SKM-1 (cell line): ENCODE measurements around the gene GDPD1.
A peak's percentile ranks its signal among the peaks of the same experiment; 100 is the strongest.
"Not testable (repeated sequence)": the region's sequence is repeated elsewhere in the genome, so short reads cannot be mapped to it uniquely, and the experiment has no call there.

Experiments used
- DNase-seq: peaks from one replicate; lab custom pipeline; 2025; ENCODE audit not compliant: unreplicated experiment; lab: John Stamatoyannopoulos, UW

GDPD1 gene

DNA sequence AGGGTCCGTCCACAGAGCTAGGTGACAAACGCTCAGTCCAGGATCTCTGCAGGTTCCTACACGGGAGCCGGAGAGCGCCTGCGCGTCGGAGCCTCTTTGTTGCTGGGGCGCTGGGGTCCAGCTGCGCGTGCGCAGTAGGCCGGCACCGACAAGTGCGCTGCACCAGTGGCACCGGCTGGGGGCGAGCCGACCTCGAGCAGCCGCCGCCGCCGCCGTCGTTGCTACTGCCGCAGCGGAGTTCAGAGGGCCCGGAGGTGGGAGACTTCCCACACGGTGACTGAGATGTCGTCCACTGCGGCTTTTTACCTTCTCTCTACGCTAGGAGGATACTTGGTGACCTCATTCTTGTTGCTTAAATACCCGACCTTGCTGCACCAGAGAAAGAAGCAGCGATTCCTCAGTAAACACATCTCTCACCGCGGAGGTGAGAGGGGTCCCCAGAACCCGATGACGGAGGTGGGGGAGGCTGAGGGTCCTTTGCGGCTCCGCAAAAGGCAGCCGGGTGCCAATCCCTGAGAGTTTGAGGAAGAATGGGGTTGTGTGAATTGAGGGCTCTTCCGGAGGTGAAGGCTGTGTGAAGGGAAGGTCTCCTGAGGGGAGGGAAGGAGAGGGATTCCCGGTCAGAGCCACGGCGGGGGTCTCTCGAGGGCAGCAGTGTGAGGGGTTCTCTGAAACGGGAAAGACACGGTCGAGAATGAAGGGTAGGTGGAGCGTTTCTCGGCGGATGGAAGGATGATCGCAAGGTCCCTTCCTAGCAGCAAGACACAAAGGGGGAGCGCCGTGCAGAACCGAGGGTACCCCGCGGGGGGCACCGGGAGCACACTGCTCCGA lies at the start of gene GDPD1:
Gene GDPD1 (plus strand): TSS at position 184 of the 831 bp plus-strand sequence. CDS start 99 bp downstream, at position 283.
- peak; percentile 90 for DNase-seq

DNA sequence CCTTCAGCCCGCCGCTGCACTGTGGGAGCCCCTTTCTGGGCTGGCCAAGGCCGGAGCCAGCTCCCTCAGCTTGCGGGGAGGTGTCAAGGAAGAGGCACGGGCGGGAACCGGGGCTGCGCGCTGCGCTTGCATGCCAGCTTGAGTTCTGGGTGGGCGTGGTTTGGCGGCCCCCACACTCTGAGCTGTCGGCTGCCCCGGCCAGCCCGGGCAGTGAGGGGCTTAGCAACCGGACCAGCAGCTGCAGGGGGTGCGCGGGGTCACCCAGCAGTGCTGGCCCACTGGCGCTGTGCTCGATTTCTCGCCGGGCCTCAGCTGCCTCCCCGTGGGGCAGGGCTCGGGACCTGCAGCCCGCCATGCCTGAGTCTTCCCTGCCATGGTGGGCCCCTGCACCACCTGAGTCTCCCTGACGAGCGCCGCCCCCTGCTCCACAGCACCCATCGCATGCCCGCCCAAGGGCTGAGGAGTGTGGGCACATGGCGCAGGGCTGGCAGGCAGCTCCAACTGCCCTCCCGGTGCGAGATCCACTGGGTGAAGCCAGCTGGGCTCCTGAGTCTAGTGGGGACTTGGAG lies 47.8 kb upstream of the GDPD1 start:
- DNase-seq: no peak

DNA sequence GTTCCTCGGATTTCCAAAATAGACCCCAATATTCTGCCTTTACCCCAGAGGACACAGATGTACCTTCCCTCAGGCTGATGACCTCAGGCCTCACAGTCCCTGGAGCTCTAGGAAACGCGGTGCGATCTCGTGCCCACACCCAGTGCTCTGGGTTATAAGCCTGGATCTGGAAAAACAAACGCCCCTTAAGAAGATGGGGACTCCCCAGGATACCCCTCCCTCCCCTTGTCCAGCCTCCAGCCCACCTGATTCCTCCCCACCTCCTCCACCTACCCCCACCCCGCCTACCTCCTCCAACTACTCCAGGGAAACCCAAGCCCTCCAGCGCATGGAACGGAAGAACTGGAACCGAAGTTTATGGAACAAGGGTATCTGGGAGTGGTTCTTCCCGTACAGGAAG lies 45.6 kb upstream of the GDPD1 start:
- DNase-seq: no peak

DNA sequence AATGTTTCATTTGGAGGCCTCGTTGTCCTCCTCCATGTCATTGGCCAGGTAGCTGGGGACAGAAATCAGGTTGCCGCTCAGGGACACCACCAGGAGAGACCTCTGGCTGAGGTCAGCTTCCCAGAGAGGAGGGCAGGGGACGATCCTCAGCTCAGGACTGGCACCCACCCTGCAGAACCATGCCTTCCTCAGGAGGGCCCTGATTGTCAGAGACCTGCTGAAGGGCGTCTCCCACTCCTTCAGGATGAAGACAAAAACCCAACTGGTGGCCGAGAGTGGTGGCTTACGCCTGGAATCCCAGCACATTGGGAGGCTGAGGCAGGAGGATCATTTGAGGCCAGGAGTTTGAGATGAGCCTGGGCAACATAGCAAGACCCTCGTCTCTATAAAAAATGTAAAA lies 45.2 kb upstream of the GDPD1 start:
- DNase-seq: no peak

DNA sequence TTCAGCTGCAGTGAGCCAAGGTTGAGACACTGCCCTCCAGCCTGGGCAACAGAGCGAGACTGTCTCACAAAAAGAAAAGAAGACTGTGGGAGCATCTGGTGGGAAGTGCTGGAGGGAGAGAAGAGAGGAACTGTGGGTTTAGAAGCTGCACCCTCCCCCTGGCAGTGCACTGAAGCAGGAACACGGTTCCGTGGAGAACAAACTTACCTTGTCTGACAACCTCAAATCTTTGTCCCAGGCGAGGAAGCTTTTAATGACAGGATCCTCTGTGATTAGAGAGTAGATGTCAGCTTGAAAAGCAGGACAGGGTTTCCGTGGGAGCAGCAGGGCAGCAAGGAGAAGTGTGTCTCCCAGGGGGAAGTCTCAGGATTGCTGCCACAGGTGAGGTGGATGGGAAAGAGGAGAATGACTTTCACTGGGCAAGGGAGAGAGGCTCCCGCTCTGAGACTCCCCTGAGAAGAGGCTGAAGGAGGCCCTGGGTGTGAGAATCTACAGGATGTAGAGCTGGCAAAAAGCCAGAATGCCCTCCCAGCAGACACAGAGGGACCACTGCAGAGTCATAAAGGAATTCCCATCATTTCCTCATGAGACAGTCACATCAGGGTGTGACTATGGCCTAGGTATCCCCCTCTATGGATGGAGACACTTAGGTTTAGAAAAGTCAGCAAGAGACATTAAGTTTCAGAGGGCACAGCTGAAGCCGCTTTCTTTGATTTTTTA lies 41.9 kb upstream of the GDPD1 start:
- no peak for DNase-seq

DNA sequence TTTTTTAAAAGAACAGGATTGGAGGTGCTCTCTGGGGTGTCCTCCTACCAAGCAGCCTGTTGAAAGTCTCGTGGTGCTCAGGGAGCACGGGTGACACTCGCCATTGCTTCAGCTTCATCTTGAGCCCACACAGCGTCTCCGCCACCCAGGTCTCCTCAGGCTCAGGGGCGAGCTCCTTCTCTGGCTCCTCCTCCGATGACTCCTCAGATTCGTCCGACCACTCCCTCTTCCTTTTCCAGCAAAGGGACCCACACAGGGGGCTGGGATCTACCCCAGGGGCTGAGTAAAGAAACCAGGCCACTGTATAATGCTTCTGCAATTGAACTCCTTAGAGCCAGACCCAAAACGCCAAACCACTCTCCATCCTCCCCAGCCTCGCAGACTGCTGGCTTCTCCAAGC lies 40.7 kb upstream of the GDPD1 start:
- DNase-seq: not testable (repeated sequence)

DNA sequence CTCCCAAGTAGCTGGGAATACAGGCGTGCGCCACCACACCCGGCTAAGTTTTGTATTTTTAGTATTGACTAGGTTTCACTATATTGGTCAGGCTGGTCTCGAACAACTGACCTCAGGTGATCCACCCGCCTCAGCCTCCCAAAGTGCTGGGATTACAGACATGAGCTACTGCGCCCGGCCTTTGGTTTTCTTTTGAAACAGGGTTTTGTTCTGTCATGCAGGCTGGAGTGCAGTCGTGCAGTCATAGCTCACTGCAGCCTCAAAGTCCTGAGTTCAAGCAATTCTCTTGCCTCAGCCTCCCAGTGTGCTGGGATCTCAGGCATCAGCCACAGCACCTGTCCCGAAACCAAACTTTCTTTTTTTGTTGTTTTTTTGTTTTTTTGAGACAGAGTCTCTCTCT lies 39.7 kb upstream of the GDPD1 start:
- DNase-seq: no peak

DNA sequence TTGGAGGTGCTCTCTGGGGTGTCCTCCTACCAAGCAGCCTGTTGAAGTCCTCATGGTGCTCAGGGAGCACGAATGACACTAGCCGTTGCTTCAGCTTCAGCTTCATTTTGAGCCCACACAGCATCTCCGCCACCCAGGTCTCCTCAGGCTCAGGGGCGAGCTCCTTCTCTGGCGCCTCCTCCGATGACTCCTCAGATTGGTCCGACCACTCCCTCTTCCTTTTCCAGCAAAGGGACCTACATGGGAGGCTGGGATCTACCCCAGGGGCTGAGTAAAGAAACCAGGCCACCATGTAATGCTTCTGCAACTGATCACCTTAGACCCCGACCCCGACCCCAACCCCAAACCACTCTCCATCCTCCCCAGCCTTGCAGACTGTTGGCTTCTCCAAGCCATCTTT lies 38.8 kb upstream of the GDPD1 start:
- no peak for DNase-seq

DNA sequence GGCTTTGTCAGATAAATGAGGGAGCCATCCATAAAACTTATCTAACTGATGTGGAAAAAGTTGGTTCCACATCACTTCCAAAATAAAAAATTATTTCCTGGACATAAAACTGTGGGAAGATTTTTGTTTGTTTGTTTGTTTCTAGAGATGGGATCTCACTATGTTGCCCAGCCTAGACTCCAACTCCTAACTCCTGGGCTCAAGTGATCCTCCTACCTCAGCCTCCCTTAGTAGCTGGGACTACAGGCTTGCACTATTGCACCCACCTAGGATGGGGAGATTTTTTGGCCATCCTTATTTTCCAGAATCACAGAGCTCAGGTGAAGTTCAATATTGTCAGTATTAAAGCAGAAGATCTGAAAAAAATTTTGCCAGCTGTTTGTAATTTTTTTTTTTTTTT lies 34.3 kb upstream of the GDPD1 start:
- no peak for DNase-seq

DNA sequence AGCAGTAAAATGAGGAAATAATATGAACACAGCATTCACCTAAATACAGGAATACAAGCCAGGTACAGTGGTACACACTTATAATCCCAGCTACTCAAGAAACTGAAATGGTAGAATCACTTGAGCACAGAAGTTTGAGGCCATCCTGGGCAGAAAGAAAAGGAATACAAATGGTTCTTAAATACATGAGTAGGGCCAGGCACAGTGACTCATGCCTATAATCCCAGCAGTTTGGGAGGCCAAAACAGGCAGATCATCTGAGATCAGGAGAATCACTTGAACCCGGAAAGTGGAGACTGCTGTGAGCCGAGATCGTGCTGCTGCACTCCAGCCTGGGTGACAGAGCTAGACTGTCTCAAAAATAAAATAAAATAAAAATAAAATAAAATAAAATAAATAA lies 33.5 kb upstream of the GDPD1 start:
- no peak for DNase-seq

DNA sequence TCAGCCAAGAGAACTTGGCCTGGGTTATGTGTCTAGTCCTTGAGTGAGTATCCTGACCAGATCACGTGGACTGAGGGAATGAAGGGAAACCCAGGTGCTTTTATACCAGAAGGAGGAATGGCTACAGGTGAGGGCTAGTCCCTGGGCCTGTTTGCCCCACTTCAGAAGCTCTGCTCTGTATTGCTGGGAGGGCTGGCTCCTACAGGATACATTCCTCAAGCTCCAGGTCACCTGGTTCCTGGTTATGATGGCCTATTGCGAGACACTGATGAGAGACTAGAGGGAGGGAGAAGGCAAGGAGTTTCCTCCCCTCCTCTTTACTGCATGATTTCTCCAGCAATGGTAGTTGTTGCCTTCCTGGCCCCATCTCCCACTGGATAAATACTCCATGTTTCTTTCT lies 29.5 kb upstream of the GDPD1 start:
- no peak for DNase-seq

DNA sequence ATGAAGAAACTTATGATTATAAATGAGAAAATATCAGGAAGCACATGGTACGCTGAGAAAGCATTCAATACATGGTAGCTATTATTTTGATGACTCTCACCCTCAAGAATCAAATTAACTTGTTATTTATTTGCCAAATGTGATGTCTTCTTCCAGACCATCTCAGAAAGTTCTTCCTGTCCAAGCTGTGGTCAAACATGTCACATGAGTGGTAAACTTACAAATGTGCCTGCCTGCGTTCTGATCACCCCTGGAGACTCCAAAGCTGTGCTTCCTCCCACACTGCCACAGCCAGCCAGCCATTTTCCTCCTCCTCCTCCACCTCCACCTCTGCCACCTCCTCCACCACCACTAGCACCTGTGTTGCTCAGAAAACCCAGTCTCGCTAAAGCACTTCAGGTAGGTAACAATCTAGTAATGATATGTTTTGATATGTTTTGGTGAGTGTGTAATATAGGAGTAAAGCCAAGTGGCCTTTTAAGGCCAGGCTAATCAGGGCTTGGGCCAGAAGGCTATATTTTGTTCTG lies 26.9 kb upstream of the GDPD1 start:
- DNase-seq: no peak

DNA sequence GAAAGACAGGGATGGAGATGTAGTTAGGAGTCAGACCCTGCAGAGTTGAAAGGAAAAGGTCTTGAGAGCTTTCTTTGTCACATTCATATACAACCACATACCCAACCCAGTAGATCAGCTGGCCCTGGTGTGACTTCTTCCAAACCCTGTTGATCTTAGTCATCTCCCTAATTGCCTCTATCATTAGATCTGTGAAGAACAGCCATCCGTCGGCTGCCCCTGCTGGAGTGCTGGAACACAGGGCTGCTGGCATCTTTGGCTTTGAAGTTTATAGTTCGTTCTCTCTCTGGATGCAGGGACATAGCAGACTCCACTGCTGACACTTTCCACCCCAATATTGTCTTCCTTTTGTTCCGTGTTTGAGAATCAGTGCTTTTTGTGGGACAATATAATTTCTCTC lies 20.9 kb upstream of the GDPD1 start:
- no peak for DNase-seq

DNA sequence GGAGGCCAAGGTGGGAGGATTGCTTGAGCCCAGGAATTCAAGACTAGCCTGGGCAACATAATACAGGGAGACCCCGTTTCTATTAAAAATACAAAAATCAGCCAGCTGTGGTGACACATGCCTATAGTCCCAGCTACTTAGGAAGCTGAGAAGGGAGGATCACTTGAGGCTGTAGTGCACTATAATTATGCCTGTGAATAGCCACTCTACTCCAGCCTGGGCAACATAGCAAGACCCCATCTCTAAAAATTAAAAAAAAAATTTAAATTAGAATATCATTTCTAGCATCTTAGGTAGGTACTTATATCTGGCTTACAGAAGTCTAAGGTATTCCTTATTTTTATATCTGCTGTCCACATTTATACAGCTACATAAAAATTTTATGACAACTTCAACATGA lies 18.0 kb upstream of the GDPD1 start:
- no peak for DNase-seq

DNA sequence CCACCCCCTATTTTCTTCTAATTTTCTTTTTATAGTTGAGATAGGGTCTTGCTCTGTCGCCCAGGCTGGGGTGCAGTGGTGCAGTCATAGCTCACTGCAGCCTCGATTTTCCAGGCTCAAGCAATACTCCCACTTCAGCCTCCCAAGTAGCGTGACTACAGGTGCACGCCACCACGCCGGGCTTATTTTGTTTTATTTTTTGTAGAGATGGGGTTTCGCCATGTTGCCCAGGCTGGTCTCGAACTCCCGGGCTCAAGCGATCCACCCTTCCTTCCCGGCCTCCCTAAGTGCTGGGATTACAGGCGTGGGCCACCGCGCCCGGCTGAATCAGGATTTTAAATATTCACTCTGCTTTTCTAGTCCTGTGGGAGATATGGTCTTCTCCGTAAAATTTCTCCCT lies 941 bp upstream of the GDPD1 start:
- DNase-seq: no peak

DNA sequence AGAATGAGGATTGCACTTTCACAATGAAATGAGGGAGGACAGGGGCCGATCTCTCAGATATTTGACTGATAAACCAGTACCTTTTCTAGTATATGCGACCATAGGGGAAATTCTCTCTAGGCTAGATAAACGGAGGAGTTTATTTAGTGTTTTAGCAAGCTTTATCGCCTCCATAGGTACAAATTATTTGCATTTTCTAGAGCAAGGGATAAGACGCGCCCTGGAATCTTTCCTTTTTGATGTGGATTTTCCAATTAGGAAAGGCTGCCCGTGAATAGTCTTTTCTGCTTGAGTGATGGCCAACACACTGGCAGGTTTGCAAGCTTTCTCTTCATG lies 351 bp upstream of the GDPD1 start:
- DNase-seq: no peak

DNA sequence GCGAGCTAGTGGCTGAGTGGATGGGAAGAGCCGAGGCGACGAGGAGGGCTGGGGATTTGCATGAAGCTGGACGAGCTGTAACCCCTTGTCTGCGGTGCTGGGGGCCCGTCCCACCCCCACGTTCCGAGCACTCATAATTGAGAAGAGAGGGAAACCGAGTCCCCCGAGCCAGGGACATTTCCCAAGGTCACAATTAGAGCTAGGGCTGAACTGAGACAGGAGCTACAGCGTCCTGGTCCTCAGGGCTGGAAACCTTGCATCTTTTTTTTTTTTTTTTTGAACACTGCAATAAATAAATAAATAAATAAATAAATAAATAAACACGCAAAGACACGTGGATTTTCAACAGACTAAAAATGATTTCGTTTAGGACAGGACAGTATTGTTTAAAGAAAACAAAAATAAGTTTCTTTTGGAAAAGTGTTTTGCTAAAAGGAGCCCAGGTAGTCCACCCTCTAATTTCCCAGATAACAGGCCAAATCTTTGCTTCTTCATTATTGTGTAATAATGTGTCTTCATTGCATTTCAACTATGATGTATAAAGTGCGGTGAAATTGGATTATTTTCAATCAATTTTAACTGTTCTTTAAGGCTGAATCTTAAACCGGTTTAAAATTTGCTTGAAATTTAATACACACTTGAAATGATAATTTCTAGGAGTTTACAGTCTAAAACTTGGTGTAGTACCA lies 992 bp downstream of the GDPD1 start:
- DNase-seq: no peak

DNA sequence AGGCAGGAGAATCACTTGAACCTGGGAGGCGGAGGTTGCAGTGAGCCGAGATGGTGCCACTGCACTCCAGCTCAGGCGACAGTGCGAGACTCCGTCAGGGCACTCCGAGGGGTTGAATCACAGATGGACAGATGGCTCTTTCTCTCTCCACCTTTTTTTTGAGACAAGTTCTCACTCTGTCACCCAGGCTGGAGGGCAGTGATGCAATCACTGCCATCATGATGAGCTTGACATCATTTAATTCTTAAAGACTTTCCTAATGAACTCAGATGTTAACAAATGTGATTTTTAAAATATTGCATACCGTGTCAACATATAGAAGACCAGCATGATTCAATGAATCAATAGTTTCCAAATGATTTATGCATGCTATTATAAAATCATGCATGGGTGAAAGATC lies 3.5 kb downstream of the GDPD1 start:
- no peak for DNase-seq

DNA sequence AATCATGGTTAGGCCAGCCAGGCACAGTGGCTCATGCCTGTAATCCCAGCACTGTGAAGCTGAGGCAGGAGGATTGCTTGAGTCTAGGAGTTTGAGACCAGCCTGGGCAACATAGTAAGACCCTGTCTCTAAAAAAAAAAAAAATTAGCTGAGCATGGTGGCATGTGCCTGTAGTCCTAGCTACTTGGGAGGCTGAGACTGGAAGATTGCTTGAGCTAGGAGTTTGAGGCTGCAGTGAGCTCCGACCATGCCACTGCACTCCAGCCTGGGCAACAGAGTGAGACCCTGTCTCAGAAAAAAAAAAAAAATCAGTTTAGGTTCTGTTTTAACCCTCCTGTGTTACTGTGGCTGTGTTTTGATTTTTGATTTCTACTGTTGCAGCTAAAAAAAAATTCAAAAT lies 8.3 kb downstream of the GDPD1 start:
- DNase-seq: not testable (repeated sequence)

DNA sequence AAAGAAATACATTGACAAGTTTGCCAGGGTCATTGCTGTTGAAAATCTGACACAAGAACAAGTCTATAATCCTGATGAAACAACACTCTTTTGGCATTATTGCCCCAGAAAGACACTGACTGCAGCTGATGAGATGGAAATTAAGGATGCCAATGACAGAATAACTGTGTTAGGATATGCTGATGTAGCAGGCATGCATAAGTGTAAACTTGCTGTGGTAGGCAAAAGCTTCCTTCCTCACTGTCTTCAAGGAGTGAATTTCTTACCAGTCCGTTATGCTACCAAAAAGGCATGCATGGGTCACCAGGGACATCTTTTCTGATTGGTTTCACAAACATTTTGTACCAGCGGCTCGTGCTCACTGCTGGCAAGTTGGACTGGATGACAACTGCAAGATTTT lies 10.5 kb downstream of the GDPD1 start:
- no peak for DNase-seq

DNA sequence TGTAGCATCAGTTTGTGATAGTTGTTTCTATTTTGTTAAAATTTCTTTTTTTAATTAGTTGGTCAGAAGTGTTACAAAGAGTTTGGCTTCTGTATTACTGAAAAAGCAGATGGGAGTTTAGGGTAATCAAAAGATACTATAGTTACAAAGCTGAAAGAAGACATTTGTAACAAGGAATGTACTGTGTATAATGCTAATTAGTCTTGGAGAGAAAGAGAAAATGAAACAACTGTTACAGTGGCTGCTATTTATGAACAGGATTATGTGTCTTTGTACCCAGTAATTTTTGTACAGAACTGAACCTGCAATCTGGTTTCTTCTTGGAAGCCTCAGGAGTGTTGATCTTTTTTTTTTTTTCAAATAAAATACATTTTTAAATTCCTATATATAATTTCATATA lies 14.3 kb downstream of the GDPD1 start:
- DNase-seq: no peak

DNA sequence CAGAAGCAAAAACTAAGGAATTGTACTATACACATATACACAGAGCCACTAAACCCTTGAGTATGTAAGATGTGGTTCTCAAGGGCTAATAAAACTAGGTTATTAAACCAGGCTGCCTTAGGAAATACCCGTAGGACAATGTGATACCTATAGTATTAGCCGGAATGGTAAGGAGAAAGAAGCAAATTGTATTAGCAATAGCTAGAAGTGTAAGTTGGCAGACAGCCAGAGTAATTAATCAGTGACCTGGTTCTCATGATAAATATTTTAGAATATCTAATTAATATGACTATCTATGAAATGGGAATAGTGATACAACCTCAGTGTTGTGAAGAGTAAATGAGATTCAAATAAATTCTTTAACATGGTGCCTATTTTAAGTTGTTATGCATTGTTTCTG lies 18.6 kb downstream of the GDPD1 start:
- DNase-seq: no peak
